WTC11 (cell line): ENCODE data around the gene LMF1. TPM values are rescaled to one million over a fixed set of nuclear protein-coding genes. Genes with fewer than 3 reads are reported as not detected.

Experiments
- ATAC-seq: fragments of 200-7000 bp; cut with Tn5 transposase; 2 replicates; pipeline ENCODE4 v1.10.0; 2021; ENCODE audit warnings: mild to moderate bottlenecking, moderate library complexity
- CTCF ChIA-PET: fragments of 300-600 bp; sonication (Branson Sonifier 250); formaldehyde crosslinking; loops from one replicate; lab custom pipeline; 2021; ENCODE audit warnings: antibody characterized with exemption; lab: Charles Lee
- POLR2A ChIA-PET: fragments of 350-600 bp; sonication (Branson Sonifier 250); formaldehyde crosslinking; loops from one replicate; lab custom pipeline; 2021; ENCODE audit warnings: antibody characterized with exemption; lab: Charles Lee
- DNase-seq: peaks from one replicate; pipeline ENCODE4 v3.0.0; 2021; ENCODE audit warnings: low spot score
- H3K27ac Mint-ChIP-seq: 2 replicates; pipeline ENCODE4 v1.8.0; 2021; ENCODE audit warnings: mixed read lengths
- H3K27me3 Mint-ChIP-seq: 2 replicates; pipeline ENCODE4 v1.8.0; 2021; ENCODE audit warnings: low read depth, mild to moderate bottlenecking, moderate library complexity, mixed read lengths
- H3K36me3 Mint-ChIP-seq: 2 replicates; pipeline ENCODE4 v1.8.0; 2021; ENCODE audit warnings: mixed read lengths
- H3K4me1 Mint-ChIP-seq: 2 replicates; pipeline ENCODE4 v1.8.0; 2022; ENCODE audit warnings: mixed read lengths
- H3K4me3 Mint-ChIP-seq: 2 replicates; pipeline ENCODE4 v1.8.0; 2021; ENCODE audit warnings: mild to moderate bottlenecking, moderate library complexity, mixed read lengths
- H3K9me3 Mint-ChIP-seq: 2 replicates; pipeline ENCODE4 v1.8.0; 2021; ENCODE audit warnings: mixed read lengths
- ATF1 ChIP-seq: sonication (generic); formaldehyde crosslinking; IDR thresholded peaks from 2 replicates; pipeline ENCODE4 v1.8.1; 2023; ENCODE audit warnings: mild to moderate bottlenecking, moderate library complexity, missing genetic modification reagents
- CREM ChIP-seq: sonication (generic); formaldehyde crosslinking; IDR thresholded peaks from 2 replicates; pipeline ENCODE4 v1.8.1; 2022; ENCODE audit warnings: mild to moderate bottlenecking, missing genetic modification reagents, moderate library complexity
- E2F4 ChIP-seq: sonication (generic); formaldehyde crosslinking; IDR thresholded peaks from 2 replicates; pipeline ENCODE4 v1.8.1; 2022; ENCODE audit warnings: low read depth, mild to moderate bottlenecking, moderate library complexity, missing genetic modification reagents, borderline replicate concordance
- GABPB1 ChIP-seq: sonication (generic); formaldehyde crosslinking; IDR thresholded peaks from 2 replicates; pipeline ENCODE4 v1.8.1; 2023; ENCODE audit warnings: mild to moderate bottlenecking, missing genetic modification reagents
- GRHL2 ChIP-seq: fragments of 250-450 bp; sonication (Bioruptor Pico); IDR thresholded peaks from 2 replicates; pipeline ENCODE4 v1.8.0; 2022; ENCODE audit warnings: mild to moderate bottlenecking, moderate library complexity; ENCODE audit not compliant: insufficient replicate concordance, severe bottlenecking
- GTF2I ChIP-seq: fragments of 250-450 bp; sonication (Bioruptor Pico); conservative IDR thresholded peaks from 2 replicates; pipeline ENCODE4 v1.4.0; 2021; ENCODE audit warnings: mild to moderate bottlenecking
- MXD4 ChIP-seq: fragments of 250-450 bp; sonication (Bioruptor Pico); IDR thresholded peaks from 2 replicates; pipeline ENCODE4 v1.8.0; 2021; ENCODE audit warnings: mild to moderate bottlenecking, moderate library complexity, borderline replicate concordance
- OVOL2 ChIP-seq: fragments of 250-450 bp; sonication (Bioruptor Pico); IDR thresholded peaks from 2 replicates; pipeline ENCODE4 v1.9.0; 2021; ENCODE audit warnings: mild to moderate bottlenecking, borderline replicate concordance
- PREB ChIP-seq: sonication (generic); formaldehyde crosslinking; IDR thresholded peaks from 2 replicates; pipeline ENCODE4 v1.8.1; 2022; ENCODE audit warnings: mild to moderate bottlenecking, missing genetic modification reagents, moderate library complexity, borderline replicate concordance
- RELA ChIP-seq: sonication (generic); formaldehyde crosslinking; IDR thresholded peaks from 2 replicates; pipeline ENCODE4 v1.8.1; 2022; ENCODE audit warnings: missing genetic modification reagents, mild to moderate bottlenecking, borderline replicate concordance
- RORB ChIP-seq: fragments of 250-450 bp; sonication (Bioruptor Pico); IDR thresholded peaks from 2 replicates; pipeline ENCODE4 v1.9.0; 2021; ENCODE audit warnings: mild to moderate bottlenecking
- SP1 ChIP-seq: sonication (generic); formaldehyde crosslinking; conservative IDR thresholded peaks from 2 replicates; pipeline ENCODE4 v1.8.1; 2022; ENCODE audit warnings: missing genetic modification reagents
- TP53 ChIP-seq: sonication (generic); formaldehyde crosslinking; IDR thresholded peaks from 2 replicates; pipeline ENCODE4 v1.8.1; 2023; ENCODE audit warnings: mild to moderate bottlenecking, missing genetic modification reagents
- ZNF232 ChIP-seq: sonication (generic); formaldehyde crosslinking; IDR thresholded peaks from 2 replicates; pipeline ENCODE4 v1.8.0; 2022; ENCODE audit warnings: mild to moderate bottlenecking, missing genetic modification reagents
- ZNF281 ChIP-seq: sonication (generic); formaldehyde crosslinking; IDR thresholded peaks from 2 replicates; pipeline ENCODE4 v1.8.0; 2023; ENCODE audit warnings: mild to moderate bottlenecking, missing genetic modification reagents
- total RNA-seq: library from RNA; stranded (reverse); gene quantifications from 3 replicates; pipeline ENCODE4 v1.2.3, GENCODE V29; 2021
- TF ChIP-seq, protein P1 (sequence below): sonication (generic); formaldehyde crosslinking; IDR thresholded peaks from 2 replicates; pipeline ENCODE4 v1.8.0; 2022; ENCODE audit warnings: mild to moderate bottlenecking, missing genetic modification reagents
- TF ChIP-seq, protein P2 (sequence below): sonication (generic); formaldehyde crosslinking; IDR thresholded peaks from 2 replicates; pipeline ENCODE4 v1.8.0; 2023; ENCODE audit warnings: missing genetic modification reagents, mild to moderate bottlenecking, borderline replicate concordance
- TF ChIP-seq, protein P3 (sequence below): fragments of 200-600 bp; IDR thresholded peaks from 2 replicates; pipeline ENCODE4 v1.8.0; 2022; ENCODE audit warnings: antibody characterized with exemption

The LMF1 gene
- total RNA-seq, 1 experiment from 2014 or later: 10.5 TPM

- DNase-seq (no peak), ATAC-seq (no peak)
- Mint-ChIP-seq H3K9me3 (peaks cover 36% of the 10 kb centered on the region), H3K4me1 (no peaks in the 10 kb centered on the region), H3K36me3 (peaks cover 33% of the 10 kb centered on the region), H3K27me3 (no peaks in the 10 kb centered on the region; the same call in 1 of the 2 replicates), H3K4me3 (no peak overlapping the region), H3K27ac (peak overlapping the region; percentile 78)
- ChIA-PET POLR2A (no interaction called here), CTCF (no interaction called here)
- TF ChIP-seq ZNF232 (CRISPR knock-in tag) (no peak), RORB (CRISPR knock-in tag) (no peak), PREB (CRISPR knock-in tag) (no peak), GTF2I (CRISPR knock-in tag) (no peak), OVOL2 (CRISPR knock-in tag) (no peak), GRHL2 (CRISPR knock-in tag) (no peak), GABPB1 (CRISPR knock-in tag) (no peak), ZNF281 (CRISPR knock-in tag) (no peak), TP53 (CRISPR knock-in tag) (no peak), ATF1 (CRISPR knock-in tag) (no peak), RELA (CRISPR knock-in tag) (no peak), SP1 (CRISPR knock-in tag) (no peak), MXD4 (no peak), CREM (no peak), E2F4 (CRISPR knock-in tag) (no peak)
- TF ChIP-seq, protein P1, sequence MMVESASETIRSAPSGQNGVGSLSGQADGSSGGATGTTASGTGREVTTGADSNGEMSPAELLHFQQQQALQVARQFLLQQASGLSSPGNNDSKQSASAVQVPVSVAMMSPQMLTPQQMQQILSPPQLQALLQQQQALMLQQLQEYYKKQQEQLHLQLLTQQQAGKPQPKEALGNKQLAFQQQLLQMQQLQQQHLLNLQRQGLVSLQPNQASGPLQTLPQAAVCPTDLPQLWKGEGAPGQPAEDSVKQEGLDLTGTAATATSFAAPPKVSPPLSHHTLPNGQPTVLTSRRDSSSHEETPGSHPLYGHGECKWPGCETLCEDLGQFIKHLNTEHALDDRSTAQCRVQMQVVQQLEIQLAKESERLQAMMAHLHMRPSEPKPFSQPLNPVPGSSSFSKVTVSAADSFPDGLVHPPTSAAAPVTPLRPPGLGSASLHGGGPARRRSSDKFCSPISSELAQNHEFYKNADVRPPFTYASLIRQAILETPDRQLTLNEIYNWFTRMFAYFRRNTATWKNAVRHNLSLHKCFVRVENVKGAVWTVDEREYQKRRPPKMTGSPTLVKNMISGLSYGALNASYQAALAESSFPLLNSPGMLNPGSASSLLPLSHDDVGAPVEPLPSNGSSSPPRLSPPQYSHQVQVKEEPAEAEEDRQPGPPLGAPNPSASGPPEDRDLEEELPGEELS (CRISPR knock-in tag): no peak
- TF ChIP-seq, protein P2, sequence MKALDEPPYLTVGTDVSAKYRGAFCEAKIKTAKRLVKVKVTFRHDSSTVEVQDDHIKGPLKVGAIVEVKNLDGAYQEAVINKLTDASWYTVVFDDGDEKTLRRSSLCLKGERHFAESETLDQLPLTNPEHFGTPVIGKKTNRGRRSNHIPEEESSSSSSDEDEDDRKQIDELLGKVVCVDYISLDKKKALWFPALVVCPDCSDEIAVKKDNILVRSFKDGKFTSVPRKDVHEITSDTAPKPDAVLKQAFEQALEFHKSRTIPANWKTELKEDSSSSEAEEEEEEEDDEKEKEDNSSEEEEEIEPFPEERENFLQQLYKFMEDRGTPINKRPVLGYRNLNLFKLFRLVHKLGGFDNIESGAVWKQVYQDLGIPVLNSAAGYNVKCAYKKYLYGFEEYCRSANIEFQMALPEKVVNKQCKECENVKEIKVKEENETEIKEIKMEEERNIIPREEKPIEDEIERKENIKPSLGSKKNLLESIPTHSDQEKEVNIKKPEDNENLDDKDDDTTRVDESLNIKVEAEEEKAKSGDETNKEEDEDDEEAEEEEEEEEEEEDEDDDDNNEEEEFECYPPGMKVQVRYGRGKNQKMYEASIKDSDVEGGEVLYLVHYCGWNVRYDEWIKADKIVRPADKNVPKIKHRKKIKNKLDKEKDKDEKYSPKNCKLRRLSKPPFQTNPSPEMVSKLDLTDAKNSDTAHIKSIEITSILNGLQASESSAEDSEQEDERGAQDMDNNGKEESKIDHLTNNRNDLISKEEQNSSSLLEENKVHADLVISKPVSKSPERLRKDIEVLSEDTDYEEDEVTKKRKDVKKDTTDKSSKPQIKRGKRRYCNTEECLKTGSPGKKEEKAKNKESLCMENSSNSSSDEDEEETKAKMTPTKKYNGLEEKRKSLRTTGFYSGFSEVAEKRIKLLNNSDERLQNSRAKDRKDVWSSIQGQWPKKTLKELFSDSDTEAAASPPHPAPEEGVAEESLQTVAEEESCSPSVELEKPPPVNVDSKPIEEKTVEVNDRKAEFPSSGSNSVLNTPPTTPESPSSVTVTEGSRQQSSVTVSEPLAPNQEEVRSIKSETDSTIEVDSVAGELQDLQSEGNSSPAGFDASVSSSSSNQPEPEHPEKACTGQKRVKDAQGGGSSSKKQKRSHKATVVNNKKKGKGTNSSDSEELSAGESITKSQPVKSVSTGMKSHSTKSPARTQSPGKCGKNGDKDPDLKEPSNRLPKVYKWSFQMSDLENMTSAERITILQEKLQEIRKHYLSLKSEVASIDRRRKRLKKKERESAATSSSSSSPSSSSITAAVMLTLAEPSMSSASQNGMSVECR (CRISPR knock-in tag): no peak
- TF ChIP-seq, protein P3, sequence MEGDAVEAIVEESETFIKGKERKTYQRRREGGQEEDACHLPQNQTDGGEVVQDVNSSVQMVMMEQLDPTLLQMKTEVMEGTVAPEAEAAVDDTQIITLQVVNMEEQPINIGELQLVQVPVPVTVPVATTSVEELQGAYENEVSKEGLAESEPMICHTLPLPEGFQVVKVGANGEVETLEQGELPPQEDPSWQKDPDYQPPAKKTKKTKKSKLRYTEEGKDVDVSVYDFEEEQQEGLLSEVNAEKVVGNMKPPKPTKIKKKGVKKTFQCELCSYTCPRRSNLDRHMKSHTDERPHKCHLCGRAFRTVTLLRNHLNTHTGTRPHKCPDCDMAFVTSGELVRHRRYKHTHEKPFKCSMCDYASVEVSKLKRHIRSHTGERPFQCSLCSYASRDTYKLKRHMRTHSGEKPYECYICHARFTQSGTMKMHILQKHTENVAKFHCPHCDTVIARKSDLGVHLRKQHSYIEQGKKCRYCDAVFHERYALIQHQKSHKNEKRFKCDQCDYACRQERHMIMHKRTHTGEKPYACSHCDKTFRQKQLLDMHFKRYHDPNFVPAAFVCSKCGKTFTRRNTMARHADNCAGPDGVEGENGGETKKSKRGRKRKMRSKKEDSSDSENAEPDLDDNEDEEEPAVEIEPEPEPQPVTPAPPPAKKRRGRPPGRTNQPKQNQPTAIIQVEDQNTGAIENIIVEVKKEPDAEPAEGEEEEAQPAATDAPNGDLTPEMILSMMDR: no peak
These were observed 50.1 kb downstream of the LMF1 start for GRCh38 chr16:920717-921116.
